Measurements from ENCODE around the gene NAV3. TPM values are rescaled to one million over a fixed set of nuclear protein-coding genes. Genes with fewer than 3 reads are reported as not detected.

Gene NAV3
- total RNA-seq, 1 experiment from 2014 or later: 3.4 TPM

GRCh38 chr12:77796775-77797174 is 33.9 kb upstream of the NAV3 start:
- no peak overlapping the region for H3K27ac ChIP-seq (ENCODE audit: low read length)
- no peaks in the 10 kb centered on the region for H3K27me3 ChIP-seq (ENCODE audit: low read length)
- no peak overlapping the region for H3K9ac ChIP-seq (ENCODE audit: low read length)
- no peak overlapping the region for H2AFZ ChIP-seq (ENCODE audit: low read length)
- no peaks in the 10 kb centered on the region for H3K9me2 ChIP-seq (replicated peaks; ENCODE audit: insufficient read depth, low read length)
- no peaks in the 10 kb centered on the region for H3K9me3 ChIP-seq (ENCODE audit: low read length)
- no peak overlapping the region for H3K4me3 ChIP-seq (ENCODE audit: low read length)
- no peaks in the 10 kb centered on the region for H3K36me3 ChIP-seq (ENCODE audit: insufficient read depth, low read length)
- no peak for DNase-seq
- H4K20me1 ChIP-seq (ENCODE audit: insufficient read depth, low read depth, low read length): no peaks in the 10 kb centered on the region
- no peak overlapping the region for H3K4me2 ChIP-seq (ENCODE audit: low read depth, low read length, poor library complexity, severe bottlenecking)
- no peaks in the 10 kb centered on the region for H3K79me2 ChIP-seq (ENCODE audit: low read length)
- H3K4me1 ChIP-seq (ENCODE audit: low read length): no peaks in the 10 kb centered on the region

- H3K9ac ChIP-seq (ENCODE audit: low read length): no peak overlapping the region
- H3K4me1 ChIP-seq (ENCODE audit: low read length): no peaks in the 10 kb centered on the region
- no peaks in the 10 kb centered on the region for H3K9me2 ChIP-seq (replicated peaks; ENCODE audit: insufficient read depth, low read length)
- H3K4me3 ChIP-seq (ENCODE audit: low read length): no peak overlapping the region
- H3K79me2 ChIP-seq (ENCODE audit: low read length): no peaks in the 10 kb centered on the region
- H3K27me3 ChIP-seq (ENCODE audit: low read length): no peaks in the 10 kb centered on the region
- no peak for DNase-seq
- H3K4me2 ChIP-seq (ENCODE audit: low read depth, low read length, poor library complexity, severe bottlenecking): no peak overlapping the region
- no peaks in the 10 kb centered on the region for H3K9me3 ChIP-seq (ENCODE audit: low read length)
- H3K27ac ChIP-seq (ENCODE audit: low read length): no peak overlapping the region
- no peaks in the 10 kb centered on the region for H4K20me1 ChIP-seq (ENCODE audit: insufficient read depth, low read depth, low read length)
- no peaks in the 10 kb centered on the region for H3K36me3 ChIP-seq (ENCODE audit: insufficient read depth, low read length)
- no peak overlapping the region for H2AFZ ChIP-seq (ENCODE audit: low read length)
Observed at GRCh38 chr12:77800501-77800900, 30.2 kb upstream of the NAV3 start.

- Histone ChIP-seq H3K9me3 (ENCODE audit: low read length) (no peaks in the 10 kb centered on the region), H3K9ac (ENCODE audit: low read length) (no peak overlapping the region), H3K4me1 (ENCODE audit: low read length) (no peaks in the 10 kb centered on the region), H3K36me3 (ENCODE audit: insufficient read depth, low read length) (no peaks in the 10 kb centered on the region), H3K4me3 (ENCODE audit: low read length) (no peak overlapping the region), H3K27me3 (ENCODE audit: low read length) (no peaks in the 10 kb centered on the region), H3K4me2 (ENCODE audit: low read depth, low read length, poor library complexity, severe bottlenecking) (no peak overlapping the region), H3K79me2 (ENCODE audit: low read length) (no peaks in the 10 kb centered on the region), H4K20me1 (ENCODE audit: insufficient read depth, low read depth, low read length) (no peaks in the 10 kb centered on the region), H3K27ac (ENCODE audit: low read length) (no peak overlapping the region), H2AFZ (ENCODE audit: low read length) (no peak overlapping the region), H3K9me2 (replicated peaks; ENCODE audit: insufficient read depth, low read length) (no peaks in the 10 kb centered on the region)
- no peak for DNase-seq
Observed at GRCh38 chr12:77808534-77808933, 22.2 kb upstream of the NAV3 start.

DNA sequence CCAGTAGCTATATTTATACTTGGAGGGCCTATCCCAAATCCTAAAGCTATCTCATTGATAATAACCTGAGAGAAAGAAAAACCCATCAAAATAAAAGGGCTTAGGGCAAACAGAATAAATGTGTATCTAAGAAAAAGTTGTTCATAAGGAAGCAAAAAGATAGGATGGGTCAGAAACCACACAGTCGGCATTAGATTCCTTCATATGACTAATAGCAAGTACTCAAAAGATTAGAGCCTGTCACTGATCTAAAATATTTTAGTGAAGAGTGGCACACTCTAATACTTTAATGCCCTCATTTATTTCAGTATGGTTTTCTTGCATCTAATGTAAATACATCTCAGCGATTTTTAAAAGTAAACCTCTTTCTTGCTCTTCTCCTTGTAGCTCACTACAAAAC is 17.1 kb upstream of the NAV3 start:
- Histone ChIP-seq H3K4me3 (ENCODE audit: low read length) (no peak overlapping the region), H3K27ac (ENCODE audit: low read length) (no peak overlapping the region), H3K36me3 (ENCODE audit: insufficient read depth, low read length) (no peaks in the 10 kb centered on the region), H3K9me3 (ENCODE audit: low read length) (no peaks in the 10 kb centered on the region), H2AFZ (ENCODE audit: low read length) (no peak overlapping the region), H3K79me2 (ENCODE audit: low read length) (no peaks in the 10 kb centered on the region), H3K27me3 (ENCODE audit: low read length) (no peaks in the 10 kb centered on the region), H3K9me2 (replicated peaks; ENCODE audit: insufficient read depth, low read length) (no peaks in the 10 kb centered on the region), H4K20me1 (ENCODE audit: insufficient read depth, low read depth, low read length) (no peaks in the 10 kb centered on the region), H3K4me2 (ENCODE audit: low read depth, low read length, poor library complexity, severe bottlenecking) (no peak overlapping the region), H3K9ac (ENCODE audit: low read length) (no peak overlapping the region), H3K4me1 (ENCODE audit: low read length) (no peaks in the 10 kb centered on the region)
- no peak for DNase-seq

DNA sequence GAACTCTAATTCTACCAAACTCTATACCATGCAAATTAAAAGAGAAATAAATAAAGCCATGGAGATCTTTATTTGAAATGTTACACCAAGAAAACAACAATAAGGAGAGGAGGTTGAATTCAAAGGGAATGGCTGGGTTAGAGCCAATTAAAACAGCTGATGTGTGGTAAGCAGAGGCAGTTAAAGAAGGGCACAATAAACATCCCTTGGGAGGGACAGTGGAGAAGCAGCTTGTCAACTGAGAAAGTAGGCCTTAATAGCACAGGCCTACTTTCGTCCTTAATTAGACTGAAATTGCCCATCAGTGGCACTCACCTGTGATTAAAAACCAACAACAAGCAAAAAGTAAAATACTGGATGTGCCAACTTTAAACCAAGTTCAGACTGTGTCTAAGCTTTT is 16.3 kb upstream of the NAV3 start:
- no peaks in the 10 kb centered on the region for H3K79me2 ChIP-seq (ENCODE audit: low read length)
- H4K20me1 ChIP-seq (ENCODE audit: insufficient read depth, low read depth, low read length): no peaks in the 10 kb centered on the region
- H3K27me3 ChIP-seq (ENCODE audit: low read length): no peaks in the 10 kb centered on the region
- DNase-seq: no peak
- no peaks in the 10 kb centered on the region for H3K4me1 ChIP-seq (ENCODE audit: low read length)
- no peak overlapping the region for H3K4me2 ChIP-seq (ENCODE audit: low read depth, low read length, poor library complexity, severe bottlenecking)
- no peaks in the 10 kb centered on the region for H3K9me2 ChIP-seq (replicated peaks; ENCODE audit: insufficient read depth, low read length)
- no peaks in the 10 kb centered on the region for H3K36me3 ChIP-seq (ENCODE audit: insufficient read depth, low read length)
- H2AFZ ChIP-seq (ENCODE audit: low read length): no peak overlapping the region
- H3K4me3 ChIP-seq (ENCODE audit: low read length): no peak overlapping the region
- no peak overlapping the region for H3K27ac ChIP-seq (ENCODE audit: low read length)
- H3K9ac ChIP-seq (ENCODE audit: low read length): no peak overlapping the region
- no peaks in the 10 kb centered on the region for H3K9me3 ChIP-seq (ENCODE audit: low read length)

GRCh38 chr12:77816196-77816595 is 14.5 kb upstream of the NAV3 start:
- H3K79me2 ChIP-seq (ENCODE audit: low read length): no peaks in the 10 kb centered on the region
- H2AFZ ChIP-seq (ENCODE audit: low read length): no peak overlapping the region
- H3K4me3 ChIP-seq (ENCODE audit: low read length): no peak overlapping the region
- H3K9ac ChIP-seq (ENCODE audit: low read length): no peak overlapping the region
- H3K9me3 ChIP-seq (ENCODE audit: low read length): no peaks in the 10 kb centered on the region
- H3K27me3 ChIP-seq (ENCODE audit: low read length): no peaks in the 10 kb centered on the region
- H3K4me1 ChIP-seq (ENCODE audit: low read length): no peaks in the 10 kb centered on the region
- H4K20me1 ChIP-seq (ENCODE audit: insufficient read depth, low read depth, low read length): no peaks in the 10 kb centered on the region
- H3K36me3 ChIP-seq (ENCODE audit: insufficient read depth, low read length): no peaks in the 10 kb centered on the region
- H3K9me2 ChIP-seq (replicated peaks; ENCODE audit: insufficient read depth, low read length): no peaks in the 10 kb centered on the region
- no peak for DNase-seq
- no peak overlapping the region for H3K27ac ChIP-seq (ENCODE audit: low read length)
- no peak overlapping the region for H3K4me2 ChIP-seq (ENCODE audit: low read depth, low read length, poor library complexity, severe bottlenecking)

DNA sequence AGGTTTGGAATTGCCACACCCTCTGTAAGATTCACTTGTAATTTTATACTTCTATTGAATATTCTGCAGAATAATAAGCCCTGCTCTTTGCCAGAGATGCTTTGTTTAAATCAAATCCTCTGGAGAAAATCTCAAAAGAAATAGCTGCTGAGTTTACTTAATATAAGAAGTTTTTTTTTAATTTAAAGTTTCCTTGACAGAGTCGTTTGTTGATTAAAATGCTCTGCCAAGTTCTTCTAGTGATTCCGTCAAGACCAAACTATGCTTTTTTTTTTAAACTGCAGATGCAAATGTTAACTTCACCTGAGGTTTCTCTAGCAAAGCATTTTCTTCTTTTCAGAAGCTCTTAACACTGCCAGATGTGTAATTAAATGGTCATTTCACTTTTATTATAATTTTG is 13.4 kb upstream of the NAV3 start:
- H3K36me3 ChIP-seq (ENCODE audit: insufficient read depth, low read length): no peaks in the 10 kb centered on the region
- H3K4me3 ChIP-seq (ENCODE audit: low read length): no peak overlapping the region
- no peaks in the 10 kb centered on the region for H3K9me3 ChIP-seq (ENCODE audit: low read length)
- DNase-seq: no peak
- no peaks in the 10 kb centered on the region for H3K27me3 ChIP-seq (ENCODE audit: low read length)
- H3K4me1 ChIP-seq (ENCODE audit: low read length): no peaks in the 10 kb centered on the region
- no peak overlapping the region for H2AFZ ChIP-seq (ENCODE audit: low read length)
- no peaks in the 10 kb centered on the region for H4K20me1 ChIP-seq (ENCODE audit: insufficient read depth, low read depth, low read length)
- no peaks in the 10 kb centered on the region for H3K9me2 ChIP-seq (replicated peaks; ENCODE audit: insufficient read depth, low read length)
- H3K4me2 ChIP-seq (ENCODE audit: low read depth, low read length, poor library complexity, severe bottlenecking): no peak overlapping the region
- no peaks in the 10 kb centered on the region for H3K79me2 ChIP-seq (ENCODE audit: low read length)
- no peak overlapping the region for H3K27ac ChIP-seq (ENCODE audit: low read length)
- no peak overlapping the region for H3K9ac ChIP-seq (ENCODE audit: low read length)

DNA sequence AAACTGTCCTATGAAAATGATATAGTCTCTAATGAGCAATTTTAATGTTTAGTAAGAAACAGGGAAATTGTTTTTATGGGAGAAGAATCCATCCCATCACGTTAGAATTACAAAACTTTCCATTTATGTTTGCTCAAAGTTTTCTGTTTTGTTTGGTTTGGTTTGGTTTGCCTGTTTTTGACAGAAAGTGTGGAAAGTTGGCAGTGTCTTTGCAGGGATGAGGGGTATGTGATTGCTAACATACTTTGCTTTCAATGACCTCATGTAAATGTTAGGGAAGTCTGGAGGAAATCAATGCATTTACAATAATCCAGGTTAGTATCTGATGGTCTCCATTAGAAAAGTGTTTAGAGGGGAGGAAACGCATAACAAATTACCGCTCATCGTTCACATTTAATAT is 12.3 kb upstream of the NAV3 start:
- no peaks in the 10 kb centered on the region for H3K4me1 ChIP-seq (ENCODE audit: low read length)
- H3K36me3 ChIP-seq (ENCODE audit: insufficient read depth, low read length): no peaks in the 10 kb centered on the region
- no peaks in the 10 kb centered on the region for H3K9me3 ChIP-seq (ENCODE audit: low read length)
- H3K4me2 ChIP-seq (ENCODE audit: low read depth, low read length, poor library complexity, severe bottlenecking): no peak overlapping the region
- no peaks in the 10 kb centered on the region for H4K20me1 ChIP-seq (ENCODE audit: insufficient read depth, low read depth, low read length)
- H3K27me3 ChIP-seq (ENCODE audit: low read length): no peaks in the 10 kb centered on the region
- no peak overlapping the region for H3K4me3 ChIP-seq (ENCODE audit: low read length)
- no peak for DNase-seq
- H3K27ac ChIP-seq (ENCODE audit: low read length): no peak overlapping the region
- H3K9me2 ChIP-seq (replicated peaks; ENCODE audit: insufficient read depth, low read length): no peaks in the 10 kb centered on the region
- no peak overlapping the region for H2AFZ ChIP-seq (ENCODE audit: low read length)
- H3K79me2 ChIP-seq (ENCODE audit: low read length): no peaks in the 10 kb centered on the region
- no peak overlapping the region for H3K9ac ChIP-seq (ENCODE audit: low read length)

GRCh38 chr12:77821699-77822203 is 8.9 kb upstream of the NAV3 start:
- H2AFZ ChIP-seq (ENCODE audit: low read length): no peak overlapping the region
- H3K79me2 ChIP-seq (ENCODE audit: low read length): no peaks in the 10 kb centered on the region
- no peaks in the 10 kb centered on the region for H3K9me3 ChIP-seq (ENCODE audit: low read length)
- no peaks in the 10 kb centered on the region for H3K9me2 ChIP-seq (replicated peaks; ENCODE audit: insufficient read depth, low read length)
- no peak overlapping the region for H3K4me2 ChIP-seq (ENCODE audit: low read depth, low read length, poor library complexity, severe bottlenecking)
- H3K4me3 ChIP-seq (ENCODE audit: low read length): no peak overlapping the region
- DNase-seq: no peak
- no peak overlapping the region for H3K27ac ChIP-seq (ENCODE audit: low read length)
- H4K20me1 ChIP-seq (ENCODE audit: insufficient read depth, low read depth, low read length): no peaks in the 10 kb centered on the region
- no peak overlapping the region for H3K9ac ChIP-seq (ENCODE audit: low read length)
- H3K36me3 ChIP-seq (ENCODE audit: insufficient read depth, low read length): no peaks in the 10 kb centered on the region
- H3K4me1 ChIP-seq (ENCODE audit: low read length): no peaks in the 10 kb centered on the region
- H3K27me3 ChIP-seq (ENCODE audit: low read length): no peaks in the 10 kb centered on the region
